SK-N-SH (cell line): Measurements from ENCODE around the gene FKRP. TPM values are rescaled to one million over a fixed set of nuclear protein-coding genes. Genes with fewer than 3 reads are reported as not detected.

ENCODE experiments used
- CTCF ChIA-PET: fragments of 300-600, 350-600 bp; formaldehyde crosslinking; extraction: SDS; loops from one replicate; lab custom pipeline; 2021; lab: Yijun Ruan, JAX
- POLR2A ChIA-PET: fragments of 350-600 bp; sonication (Branson Sonifier 250); formaldehyde crosslinking; extraction: SDS; loops from one replicate; lab custom pipeline; 2020; ENCODE audit warnings: antibody characterized with exemption, inconsistent platforms; lab: Yijun Ruan, JAX
- DNase-seq: peaks from one replicate; pipeline ENCODE4 v3.0.0; 2012
- H2AFZ ChIP-seq: fragments of 200-600 bp; sonication (generic); 2 replicates; pipeline ENCODE4 v1.8.1; 2016; ENCODE audit warnings: antibody characterized with exemption, mild to moderate bottlenecking, low read depth
- H3F3A ChIP-seq: fragments of 200-600 bp; sonication (generic); replicated peaks from 2 replicates; pipeline ENCODE3; 2016; ENCODE audit warnings: antibody characterized with exemption, mild to moderate bottlenecking; ENCODE audit not compliant: insufficient read depth
- H3K27ac ChIP-seq, 2 experiments: fragments of 200-500 bp in 1 of 2; fragments of 200-600 bp in 1 of 2; sonication (Bioruptor generic) in 1 of 2; sonication (generic), shearing (Covaris generic) in 1 of 2; 2 replicates each; pipeline versions ENCODE4 v1.5.1 to v1.6.1; 2014 to 2016; ENCODE audit warnings: low read depth in 2 of 2, inconsistent platforms in 1 of 2, low read length in 1 of 2, mild to moderate bottlenecking in 1 of 2, mixed read lengths in 1 of 2
- H3K27me3 ChIP-seq: fragments of 200-600 bp; sonication (generic), shearing (Covaris generic); 2 replicates; pipeline ENCODE4 v1.6.1; 2016; ENCODE audit warnings: mixed run types; ENCODE audit not compliant: insufficient read depth
- H3K36me3 ChIP-seq, 2 experiments: fragments of 200-500 bp in 1 of 2; fragments of 200-600 bp in 1 of 2; sonication (Bioruptor generic) in 1 of 2; sonication (generic) in 1 of 2; replicated peaks in 1 of 2; 2 replicates each; pipeline versions ENCODE3 to v1.5.1; 2014 to 2016; ENCODE audit warnings: low read length in 1 of 2, mild to moderate bottlenecking in 1 of 2; ENCODE audit not compliant: insufficient read depth in 2 of 2, control insufficient read depth in 1 of 2
- H3K4me1 ChIP-seq, 2 experiments: fragments of 200-500 bp in 1 of 2; fragments of 200-600 bp in 1 of 2; sonication (Bioruptor generic) in 1 of 2; sonication (generic), shearing (Covaris generic) in 1 of 2; 2 replicates each; pipeline versions ENCODE4 v1.5.1 to v1.6.1; 2014 to 2016; ENCODE audit warnings: low read depth in 1 of 2, low read length in 1 of 2, mixed run types in 1 of 2; ENCODE audit not compliant: insufficient read depth in 2 of 2, control insufficient read depth in 1 of 2
- H3K4me2 ChIP-seq: fragments of 200-600 bp; sonication (generic), shearing (Covaris generic); 2 replicates; pipeline ENCODE4 v1.6.1; 2017; ENCODE audit warnings: mixed run types
- H3K4me3 ChIP-seq, 2 experiments: fragments of 200-500 bp in 1 of 2; fragments of 200-600 bp in 1 of 2; sonication (Bioruptor generic) in 1 of 2; sonication (generic), shearing (Covaris generic) in 1 of 2; 2 replicates each; pipeline versions ENCODE4 v1.5.1 to v1.8.1; 2014 to 2016; ENCODE audit warnings: low read depth in 2 of 2, inconsistent platforms in 1 of 2, low read length in 1 of 2, mild to moderate bottlenecking in 1 of 2, mixed read lengths in 1 of 2, moderate library complexity in 1 of 2
- H3K79me2 ChIP-seq: fragments of 200-600 bp; sonication (generic); 2 replicates; pipeline ENCODE4 v1.8.1; 2017; ENCODE audit warnings: mild to moderate bottlenecking; ENCODE audit not compliant: insufficient read depth
- H3K9ac ChIP-seq: fragments of 200-600 bp; sonication (generic); 2 replicates; pipeline ENCODE4 v1.6.1; 2017; ENCODE audit warnings: mixed run types
- H3K9me2 ChIP-seq: fragments of 200-600 bp; sonication (generic); 2 replicates; pipeline ENCODE4 v1.6.1; 2017; ENCODE audit warnings: mixed run types
- H3K9me3 ChIP-seq: fragments of 200-600 bp; sonication (generic); 2 replicates; pipeline ENCODE4 v1.6.1; 2017; ENCODE audit warnings: mixed run types, mild to moderate bottlenecking, moderate library complexity
- H4K20me1 ChIP-seq: fragments of 200-600 bp; sonication (generic); 2 replicates; pipeline ENCODE4 v1.6.1; 2017; ENCODE audit warnings: mild to moderate bottlenecking, mixed run types; ENCODE audit not compliant: insufficient read depth
- CHD2 ChIP-seq: fragments of 150-350 bp; IDR thresholded peaks from 2 replicates; pipeline ENCODE4 v1.6.1; 2018; ENCODE audit warnings: low read length; ENCODE audit not compliant: partially characterized antibody
- ELF1 ChIP-seq: IDR thresholded peaks from 2 replicates; pipeline ENCODE4 v1.4.0; 2012
- EP300 ChIP-seq, 2 experiments: IDR thresholded peaks; 2 replicates each; pipeline versions ENCODE4 v1.4.0 to v1.6.1; 2012; ENCODE audit warnings: borderline replicate concordance in 1 of 2, low read depth in 1 of 2, low read length in 1 of 2
- EZH2phosphoT487 ChIP-seq: fragments of 200-600 bp; sonication (generic); IDR thresholded peaks from 2 replicates; pipeline ENCODE4 v1.6.1; 2017; ENCODE audit warnings: low read depth, mixed run types, mild to moderate bottlenecking, antibody characterized with exemption, moderate library complexity, borderline replicate concordance
- FOXM1 ChIP-seq: IDR thresholded peaks from 2 replicates; pipeline ENCODE4 v1.4.0; 2012; ENCODE audit warnings: low read depth, mild to moderate bottlenecking
- GABPA ChIP-seq: IDR thresholded peaks from 2 replicates; pipeline ENCODE4 v1.4.0; 2012; ENCODE audit warnings: low read depth, mild to moderate bottlenecking
- JUND ChIP-seq: IDR thresholded peaks from 2 replicates; pipeline ENCODE4 v1.4.0; 2012
- MXI1 ChIP-seq: IDR thresholded peaks from 2 replicates; pipeline ENCODE4 v1.6.1; 2012; ENCODE audit warnings: mild to moderate bottlenecking, low read depth, low read length, improper control_type of control experiment
- NFIC ChIP-seq: IDR thresholded peaks from 2 replicates; pipeline ENCODE4 v1.4.0; 2012; ENCODE audit warnings: borderline replicate concordance
- POLR2AphosphoS5 ChIP-seq: IDR thresholded peaks from 2 replicates; pipeline ENCODE4 v1.6.1; 2012; ENCODE audit warnings: low read depth, low read length
- RAD21 ChIP-seq: IDR thresholded peaks from 2 replicates; pipeline ENCODE4 v1.6.1; 2012; ENCODE audit warnings: mild to moderate bottlenecking, low read length
- SIN3A ChIP-seq: IDR thresholded peaks from 2 replicates; pipeline ENCODE4 v1.6.1; 2012; ENCODE audit warnings: low read depth, mild to moderate bottlenecking, low read length, moderate library complexity, borderline replicate concordance
- WGBS: methylation state at CpG from one replicate; pipeline ENCODE4 v1.1.6; 2017; ENCODE audit warnings: low lambda C conversion rate; 5-methylcytosine and 5-hydroxymethylcytosine counted together
- polyA plus RNA-seq, 3 experiments: library from polyadenylated mRNA; depleted of rRNA; stranded (reverse); fragments of >200 nt; gene quantifications; 2 replicates each; pipeline ENCODE4 v1.2.3, GENCODE V29; 2012
- TF ChIP-seq, protein P1 (sequence below): IDR thresholded peaks from 2 replicates; pipeline ENCODE4; 2012
- TF ChIP-seq, protein P2 (sequence below): fragments of 200-600 bp; sonication (generic); IDR thresholded peaks from 2 replicates; pipeline ENCODE4 v1.6.1; 2017; ENCODE audit warnings: antibody characterized with exemption, mild to moderate bottlenecking, moderate library complexity
- TF ChIP-seq, protein P3 (sequence below): fragments of 150-350 bp; IDR thresholded peaks from 2 replicates; pipeline ENCODE4 v1.6.1; 2016; ENCODE audit warnings: mild to moderate bottlenecking, low read depth, low read length
- TF ChIP-seq, protein P4 (sequence below): IDR thresholded peaks from 2 replicates; pipeline ENCODE4 v1.6.1; 2012; ENCODE audit warnings: mild to moderate bottlenecking, low read depth, low read length, moderate library complexity

The FKRP gene
- polyA plus RNA-seq, 1 of the 3 experiments (the other 2 are of a cell fraction), result 37.3 TPM

DNA sequence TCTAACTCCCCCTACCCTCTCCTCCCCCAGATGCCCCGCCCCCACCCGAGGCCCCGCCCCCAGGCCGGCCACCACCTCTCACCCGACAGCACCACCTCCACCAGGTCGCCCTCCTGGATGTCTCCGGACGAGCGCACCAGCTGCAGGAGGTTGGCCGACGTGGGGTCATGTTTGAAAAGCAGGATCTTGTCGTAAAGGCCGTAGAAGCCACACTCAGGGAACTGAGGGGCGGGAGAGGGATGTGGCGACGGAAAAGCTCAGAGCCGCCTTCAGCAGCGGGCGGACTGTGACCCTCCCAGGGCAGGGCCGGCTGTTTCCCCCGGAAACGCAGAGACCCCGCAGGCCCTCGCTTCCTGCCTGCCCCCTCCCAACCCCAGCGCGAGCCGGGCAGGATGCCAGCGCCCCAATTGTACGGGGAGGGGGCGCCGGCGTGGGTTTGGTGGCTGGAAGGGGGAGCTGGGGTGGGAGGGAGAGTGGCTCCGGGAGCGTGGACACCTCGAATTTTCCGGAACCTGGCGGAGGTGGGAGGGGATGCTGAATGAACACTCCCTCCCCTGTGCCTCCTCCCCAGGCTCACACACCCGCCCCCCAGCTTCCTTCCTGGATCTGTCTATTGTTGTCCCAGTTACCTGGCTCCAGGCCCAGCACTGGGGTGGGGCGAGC, 31.9 kb upstream of the FKRP start:
- DNase-seq, result peak; percentile 96
- Histone ChIP-seq H3K9me3 (no peaks in the 10 kb centered on the region), H3K9ac (peak overlapping the region; percentile 78), H3F3A (peaks cover 17% of the 10 kb centered on the region), H3K79me2 (peaks cover 50% of the 10 kb centered on the region), H3K36me3 (peaks cover 4 to 10% of the 10 kb centered on the region in 2 experiments), H4K20me1 (no peaks in the 10 kb centered on the region), H3K4me3 (peak overlapping the region; percentile 85 to 88), H3K9me2 (no peaks in the 10 kb centered on the region), H2AFZ (peak overlapping the region; percentile 73; the same call in 1 of the 2 replicates), H3K4me1 (peaks cover 0 to 19% of the 10 kb centered on the region in 2 experiments; a peak in 2 of 4 replicates), H3K27ac (peak overlapping the region; percentile 79 to 91), H3K27me3 (no peaks in the 10 kb centered on the region), H3K4me2 (peak overlapping the region; percentile 91)
- WGBS, result under 1% methylated on average over 27 of the region's 39 CpGs
- POLR2A ChIA-PET, result interaction anchor here (0.6 to 1.2 kb wide), 6 partner anchors 10 to 1999 kb away, joined by 3 to 6 read pairs (median 3); partner anchors contain the start of gene CALM3
- peak; percentile 65; the same call in 1 of the 2 replicates for TF ChIP-seq NFIC
- no peak for TF ChIP-seq JUND
- TF ChIP-seq POLR2AphosphoS5, result 0 out of 2 replicates have a peak, but pooled peaks have one; percentile 32
- peak; percentile 28; the same call in 1 of the 2 replicates for TF ChIP-seq SIN3A
- TF ChIP-seq, protein P1, sequence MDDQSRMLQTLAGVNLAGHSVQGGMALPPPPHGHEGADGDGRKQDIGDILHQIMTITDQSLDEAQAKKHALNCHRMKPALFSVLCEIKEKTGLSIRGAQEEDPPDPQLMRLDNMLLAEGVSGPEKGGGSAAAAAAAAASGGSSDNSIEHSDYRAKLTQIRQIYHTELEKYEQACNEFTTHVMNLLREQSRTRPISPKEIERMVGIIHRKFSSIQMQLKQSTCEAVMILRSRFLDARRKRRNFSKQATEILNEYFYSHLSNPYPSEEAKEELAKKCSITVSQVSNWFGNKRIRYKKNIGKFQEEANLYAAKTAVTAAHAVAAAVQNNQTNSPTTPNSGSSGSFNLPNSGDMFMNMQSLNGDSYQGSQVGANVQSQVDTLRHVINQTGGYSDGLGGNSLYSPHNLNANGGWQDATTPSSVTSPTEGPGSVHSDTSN, result peak; percentile 26; the same call in 1 of the 2 replicates
- TF ChIP-seq GABPA, result peak; percentile 72
- TF ChIP-seq FOXM1, result no peak
- no peak for TF ChIP-seq EZH2phosphoT487
- no peak for TF ChIP-seq EP300 (IDR thresholded peaks at IDR 0.05; ENCODE audit: borderline replicate concordance in 1 of 2, low read depth in 1 of 2, low read length in 1 of 2)
- TF ChIP-seq, protein P2, sequence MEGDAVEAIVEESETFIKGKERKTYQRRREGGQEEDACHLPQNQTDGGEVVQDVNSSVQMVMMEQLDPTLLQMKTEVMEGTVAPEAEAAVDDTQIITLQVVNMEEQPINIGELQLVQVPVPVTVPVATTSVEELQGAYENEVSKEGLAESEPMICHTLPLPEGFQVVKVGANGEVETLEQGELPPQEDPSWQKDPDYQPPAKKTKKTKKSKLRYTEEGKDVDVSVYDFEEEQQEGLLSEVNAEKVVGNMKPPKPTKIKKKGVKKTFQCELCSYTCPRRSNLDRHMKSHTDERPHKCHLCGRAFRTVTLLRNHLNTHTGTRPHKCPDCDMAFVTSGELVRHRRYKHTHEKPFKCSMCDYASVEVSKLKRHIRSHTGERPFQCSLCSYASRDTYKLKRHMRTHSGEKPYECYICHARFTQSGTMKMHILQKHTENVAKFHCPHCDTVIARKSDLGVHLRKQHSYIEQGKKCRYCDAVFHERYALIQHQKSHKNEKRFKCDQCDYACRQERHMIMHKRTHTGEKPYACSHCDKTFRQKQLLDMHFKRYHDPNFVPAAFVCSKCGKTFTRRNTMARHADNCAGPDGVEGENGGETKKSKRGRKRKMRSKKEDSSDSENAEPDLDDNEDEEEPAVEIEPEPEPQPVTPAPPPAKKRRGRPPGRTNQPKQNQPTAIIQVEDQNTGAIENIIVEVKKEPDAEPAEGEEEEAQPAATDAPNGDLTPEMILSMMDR, result no peak
- peak; percentile 29; the same call in 1 of the 2 replicates for TF ChIP-seq MXI1
- TF ChIP-seq RAD21, result no peak
- TF ChIP-seq ELF1, result peak; percentile 55; the same call in 1 of the 2 replicates
- TF ChIP-seq, protein P3, sequence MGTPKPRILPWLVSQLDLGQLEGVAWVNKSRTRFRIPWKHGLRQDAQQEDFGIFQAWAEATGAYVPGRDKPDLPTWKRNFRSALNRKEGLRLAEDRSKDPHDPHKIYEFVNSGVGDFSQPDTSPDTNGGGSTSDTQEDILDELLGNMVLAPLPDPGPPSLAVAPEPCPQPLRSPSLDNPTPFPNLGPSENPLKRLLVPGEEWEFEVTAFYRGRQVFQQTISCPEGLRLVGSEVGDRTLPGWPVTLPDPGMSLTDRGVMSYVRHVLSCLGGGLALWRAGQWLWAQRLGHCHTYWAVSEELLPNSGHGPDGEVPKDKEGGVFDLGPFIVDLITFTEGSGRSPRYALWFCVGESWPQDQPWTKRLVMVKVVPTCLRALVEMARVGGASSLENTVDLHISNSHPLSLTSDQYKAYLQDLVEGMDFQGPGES, result no peak
- TF ChIP-seq CHD2, result no peak
- TF ChIP-seq, protein P4, sequence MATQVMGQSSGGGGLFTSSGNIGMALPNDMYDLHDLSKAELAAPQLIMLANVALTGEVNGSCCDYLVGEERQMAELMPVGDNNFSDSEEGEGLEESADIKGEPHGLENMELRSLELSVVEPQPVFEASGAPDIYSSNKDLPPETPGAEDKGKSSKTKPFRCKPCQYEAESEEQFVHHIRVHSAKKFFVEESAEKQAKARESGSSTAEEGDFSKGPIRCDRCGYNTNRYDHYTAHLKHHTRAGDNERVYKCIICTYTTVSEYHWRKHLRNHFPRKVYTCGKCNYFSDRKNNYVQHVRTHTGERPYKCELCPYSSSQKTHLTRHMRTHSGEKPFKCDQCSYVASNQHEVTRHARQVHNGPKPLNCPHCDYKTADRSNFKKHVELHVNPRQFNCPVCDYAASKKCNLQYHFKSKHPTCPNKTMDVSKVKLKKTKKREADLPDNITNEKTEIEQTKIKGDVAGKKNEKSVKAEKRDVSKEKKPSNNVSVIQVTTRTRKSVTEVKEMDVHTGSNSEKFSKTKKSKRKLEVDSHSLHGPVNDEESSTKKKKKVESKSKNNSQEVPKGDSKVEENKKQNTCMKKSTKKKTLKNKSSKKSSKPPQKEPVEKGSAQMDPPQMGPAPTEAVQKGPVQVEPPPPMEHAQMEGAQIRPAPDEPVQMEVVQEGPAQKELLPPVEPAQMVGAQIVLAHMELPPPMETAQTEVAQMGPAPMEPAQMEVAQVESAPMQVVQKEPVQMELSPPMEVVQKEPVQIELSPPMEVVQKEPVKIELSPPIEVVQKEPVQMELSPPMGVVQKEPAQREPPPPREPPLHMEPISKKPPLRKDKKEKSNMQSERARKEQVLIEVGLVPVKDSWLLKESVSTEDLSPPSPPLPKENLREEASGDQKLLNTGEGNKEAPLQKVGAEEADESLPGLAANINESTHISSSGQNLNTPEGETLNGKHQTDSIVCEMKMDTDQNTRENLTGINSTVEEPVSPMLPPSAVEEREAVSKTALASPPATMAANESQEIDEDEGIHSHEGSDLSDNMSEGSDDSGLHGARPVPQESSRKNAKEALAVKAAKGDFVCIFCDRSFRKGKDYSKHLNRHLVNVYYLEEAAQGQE, result no peak
- CTCF ChIA-PET, result interaction anchor here (0.6 to 8.4 kb wide), 12 partner anchors 10 to 322 kb away, joined by 3 to 58 read pairs (median 4); partner anchors contain the start of gene DACT3
